Fibroblast of the conjunctiva (primary cell): ENCODE results near the gene NOVA2.

Experiments
- DNase-seq: peaks from one replicate; pipeline ENCODE4 v3.0.0-alpha.2; 2010; ENCODE audit warnings: low read depth

NOVA2 gene

DNA sequence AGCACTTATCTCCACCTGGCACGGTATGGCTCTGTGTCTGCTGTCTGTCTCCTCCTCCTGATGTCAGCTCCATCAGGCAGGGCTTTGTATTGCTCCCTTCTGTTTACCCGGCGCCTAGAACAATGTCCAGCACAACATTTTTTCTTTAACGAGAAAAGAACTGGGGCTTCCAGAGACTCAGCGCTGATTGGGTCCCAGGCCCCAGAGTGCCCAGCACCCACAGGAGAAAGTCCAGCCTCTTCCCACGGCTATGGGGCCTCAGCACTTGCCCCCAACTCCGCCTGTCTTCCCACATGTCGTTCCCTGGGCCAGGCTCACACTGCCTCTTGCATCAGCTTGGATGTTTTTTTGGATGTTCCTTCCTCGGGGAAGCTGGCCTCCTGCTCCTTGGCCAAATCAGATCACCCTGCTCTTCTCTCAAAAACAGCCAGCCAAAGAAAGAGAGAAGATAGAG is 78.1 kb downstream of the NOVA2 start:
- DNase-seq, result no peak

DNA sequence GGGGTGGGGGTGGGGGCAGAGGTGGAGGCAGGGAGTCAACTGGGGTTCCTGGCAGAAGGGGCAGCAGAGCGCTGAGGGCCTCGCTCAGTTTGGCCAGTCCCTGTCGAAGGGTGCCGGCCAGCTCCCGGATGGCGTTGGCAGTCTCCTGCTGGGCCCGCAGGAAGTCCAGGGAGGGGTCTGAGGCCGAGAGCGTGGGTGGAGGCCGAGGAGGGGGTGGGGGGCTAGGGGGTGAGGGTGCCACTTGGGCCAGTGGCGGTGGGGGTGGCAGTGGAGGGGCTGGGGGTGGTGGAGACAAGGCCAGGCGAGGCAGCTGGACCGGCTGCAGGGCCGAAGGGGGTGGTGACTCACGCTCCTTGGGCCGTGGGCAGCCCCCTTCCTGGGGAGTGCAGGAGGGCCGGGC is 82.8 kb downstream of the NOVA2 start:
- no peak for DNase-seq

DNA sequence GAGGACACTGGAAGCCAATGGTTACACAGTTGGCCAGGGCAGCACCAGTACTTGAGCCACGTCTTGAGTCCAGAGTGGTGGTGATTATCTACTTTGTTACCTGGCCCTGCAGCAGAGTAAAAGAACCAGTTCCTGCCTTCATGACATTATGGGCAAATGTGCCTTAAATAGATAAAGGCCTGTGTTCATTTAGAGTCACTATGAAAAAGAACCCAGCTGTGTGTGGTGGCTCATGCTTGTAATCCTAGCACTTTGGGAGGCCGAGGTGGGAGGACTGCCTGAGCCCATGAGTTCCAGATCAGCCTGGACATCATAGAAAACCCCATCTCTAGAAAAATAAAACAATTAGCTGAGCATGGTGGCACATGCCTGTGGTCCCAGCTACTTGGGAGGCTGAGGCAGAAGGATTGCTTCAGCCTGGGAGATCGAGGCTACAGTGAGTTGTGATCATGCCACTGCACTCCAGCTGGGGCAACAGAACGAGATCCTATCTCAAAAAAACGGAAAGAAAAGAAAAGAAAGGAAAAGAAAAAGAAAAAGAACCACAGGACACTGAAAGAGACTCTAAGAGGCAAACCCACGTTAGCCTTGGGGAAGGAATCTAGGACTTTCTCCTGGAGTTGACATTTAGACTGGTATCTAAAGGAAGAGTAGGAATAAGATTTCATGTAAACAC is 84.3 kb downstream of the NOVA2 start:
- no peak for DNase-seq

DNA sequence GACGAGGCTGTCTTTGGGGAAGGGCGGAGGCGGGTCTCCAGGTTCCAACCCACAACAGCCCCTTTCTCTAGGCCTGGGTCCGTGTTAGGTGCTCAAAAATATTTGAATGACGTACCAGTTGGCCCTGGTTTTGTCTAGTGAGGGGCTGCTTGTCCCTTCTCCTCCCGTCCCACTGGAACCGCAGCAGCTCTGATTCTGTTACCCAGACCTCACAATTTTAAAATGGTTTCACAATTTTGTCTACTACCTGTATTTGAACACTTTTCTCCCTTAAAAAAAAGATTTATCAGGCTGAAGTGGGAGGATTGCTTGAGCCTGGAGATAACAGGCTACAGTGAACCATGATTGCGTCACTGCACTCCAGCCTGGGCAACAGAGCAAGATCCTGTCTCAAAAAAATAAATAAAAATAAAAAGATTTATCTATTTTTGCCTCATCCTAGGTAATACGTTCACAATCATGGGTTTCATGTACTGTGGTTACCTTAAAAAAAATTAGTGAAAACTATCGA is 86.4 kb downstream of the NOVA2 start:
- no peak for DNase-seq

DNA sequence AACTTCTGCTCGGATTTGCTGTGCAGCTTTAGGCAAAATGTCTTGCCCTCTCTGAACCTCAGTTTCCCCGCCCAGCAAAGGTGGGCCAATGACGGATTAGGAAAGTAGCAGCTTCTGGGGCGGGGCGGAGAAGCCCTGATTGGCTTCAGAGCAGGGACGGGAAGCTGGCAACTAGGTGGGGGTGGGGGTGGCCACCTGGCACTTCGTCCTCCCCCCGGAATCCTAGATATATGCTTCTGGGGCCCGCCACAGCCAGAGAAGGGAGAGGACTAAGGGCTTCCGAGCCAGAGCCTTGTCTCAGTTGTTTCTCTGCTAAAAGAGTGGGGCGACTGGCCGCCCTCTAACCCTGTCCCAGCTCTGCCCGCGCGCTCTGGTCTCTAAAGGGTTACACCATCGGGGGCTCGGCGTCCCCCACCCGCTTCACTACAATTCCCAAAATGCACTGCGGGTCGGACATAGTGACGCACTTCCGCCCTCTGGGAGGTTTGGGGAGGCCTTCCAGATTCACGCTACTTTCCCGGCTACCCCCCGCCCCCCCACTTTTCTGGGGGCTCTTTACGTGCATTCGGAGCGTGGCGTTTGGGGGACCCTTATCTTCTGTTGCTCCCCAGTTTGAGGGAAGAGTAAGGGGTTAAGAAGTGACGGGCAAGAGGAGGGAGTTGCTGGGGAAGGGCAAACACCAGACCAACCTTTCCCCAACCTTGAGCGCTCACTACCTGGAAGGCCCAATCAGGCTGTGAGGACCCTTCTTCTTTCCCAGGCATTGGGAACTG is 87.1 kb downstream of the NOVA2 start:
- peak; percentile 75 for DNase-seq

DNA sequence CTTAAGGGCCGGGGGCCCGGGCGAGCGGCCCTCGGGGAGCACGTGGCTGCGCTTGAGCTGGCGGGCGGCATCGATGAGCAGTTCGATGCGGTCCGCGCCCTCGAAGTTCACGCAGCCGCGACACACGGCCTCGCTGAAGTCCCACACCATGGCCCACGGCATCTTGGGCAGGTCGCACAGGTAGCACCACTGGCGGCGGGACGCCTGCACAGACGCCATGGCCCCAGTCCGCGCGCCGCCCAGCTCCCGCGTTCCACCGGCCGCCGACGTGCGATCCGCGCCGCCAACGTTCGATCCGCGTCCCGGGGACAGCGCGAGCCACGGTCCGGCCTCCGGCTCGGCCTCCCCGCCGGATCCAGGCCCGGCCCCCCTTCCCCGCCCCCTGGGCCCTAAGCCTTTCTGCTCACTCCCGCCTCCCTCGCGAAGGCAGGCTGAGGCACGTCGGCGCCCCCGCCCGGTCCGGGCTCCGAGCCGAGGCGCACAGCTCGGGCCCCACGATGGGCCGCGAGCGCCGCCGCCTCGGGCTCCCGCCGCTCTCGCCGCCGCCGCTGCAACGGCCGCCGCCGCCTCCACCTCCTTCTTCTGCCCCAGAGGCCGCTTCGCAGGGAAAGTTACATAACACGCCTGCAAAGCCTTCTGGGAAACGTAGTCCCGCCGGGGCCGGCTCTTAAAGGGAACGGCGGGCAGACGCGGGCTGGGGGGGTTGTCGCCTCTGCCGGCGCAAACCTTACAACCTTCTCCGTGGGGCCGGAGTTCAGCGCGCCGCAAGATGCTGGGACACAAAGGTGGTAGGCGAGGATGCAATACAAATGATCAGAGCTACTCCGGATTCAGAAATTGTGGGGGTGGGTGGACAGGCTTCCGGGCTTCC is 87.9 kb downstream of the NOVA2 start, which contains the start of gene IRF2BP1:
TSS of gene IRF2BP1 (minus strand) at position 586 of the 871 bp plus-strand sequence. CDS start at position 219, 367 bp downstream.
- peak; percentile 82 for DNase-seq

DNA sequence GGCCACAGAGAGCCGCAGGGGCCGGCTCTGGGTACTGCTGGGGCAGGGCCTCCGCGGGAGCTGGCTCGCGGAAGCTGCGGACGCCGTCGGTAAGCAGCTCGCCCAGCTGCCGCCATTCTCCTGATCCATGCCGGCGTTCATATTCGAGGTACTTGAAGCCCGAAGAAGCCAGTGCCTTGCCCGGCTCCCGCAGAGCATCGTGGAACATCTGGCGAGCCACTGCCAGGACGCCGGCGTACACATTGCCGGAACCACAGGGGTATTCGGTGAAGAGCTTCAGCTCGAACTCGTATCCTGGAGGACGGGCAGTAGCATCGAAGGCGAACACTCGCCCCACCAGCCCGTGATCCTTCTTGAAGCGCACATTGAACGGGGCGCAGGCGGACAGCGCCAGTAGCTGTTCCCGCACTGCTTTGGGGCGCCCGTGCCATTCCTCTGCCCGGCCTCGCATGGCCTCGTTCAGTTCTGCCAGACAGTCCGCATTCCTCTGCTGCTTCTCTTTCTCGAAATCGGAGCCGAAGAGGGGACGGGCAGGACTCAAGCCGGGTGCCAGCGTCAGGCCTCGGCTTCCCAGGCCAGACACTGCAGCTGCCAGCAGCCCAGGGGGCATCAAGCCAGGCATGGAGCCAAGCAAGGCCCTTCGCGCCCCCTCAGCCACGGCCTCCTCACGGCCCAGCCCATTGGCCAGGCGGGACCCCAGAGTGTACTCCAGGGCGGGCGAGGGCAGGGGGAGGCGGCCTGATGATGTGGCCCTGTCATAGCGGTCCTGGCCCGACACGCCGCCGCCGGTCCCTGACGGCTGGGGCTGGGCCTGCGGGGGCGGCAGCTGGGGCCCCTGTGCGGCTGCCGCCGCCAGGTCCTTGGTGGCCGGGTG is 88.7 kb downstream of the NOVA2 start:
- DNase-seq, result no peak

DNA sequence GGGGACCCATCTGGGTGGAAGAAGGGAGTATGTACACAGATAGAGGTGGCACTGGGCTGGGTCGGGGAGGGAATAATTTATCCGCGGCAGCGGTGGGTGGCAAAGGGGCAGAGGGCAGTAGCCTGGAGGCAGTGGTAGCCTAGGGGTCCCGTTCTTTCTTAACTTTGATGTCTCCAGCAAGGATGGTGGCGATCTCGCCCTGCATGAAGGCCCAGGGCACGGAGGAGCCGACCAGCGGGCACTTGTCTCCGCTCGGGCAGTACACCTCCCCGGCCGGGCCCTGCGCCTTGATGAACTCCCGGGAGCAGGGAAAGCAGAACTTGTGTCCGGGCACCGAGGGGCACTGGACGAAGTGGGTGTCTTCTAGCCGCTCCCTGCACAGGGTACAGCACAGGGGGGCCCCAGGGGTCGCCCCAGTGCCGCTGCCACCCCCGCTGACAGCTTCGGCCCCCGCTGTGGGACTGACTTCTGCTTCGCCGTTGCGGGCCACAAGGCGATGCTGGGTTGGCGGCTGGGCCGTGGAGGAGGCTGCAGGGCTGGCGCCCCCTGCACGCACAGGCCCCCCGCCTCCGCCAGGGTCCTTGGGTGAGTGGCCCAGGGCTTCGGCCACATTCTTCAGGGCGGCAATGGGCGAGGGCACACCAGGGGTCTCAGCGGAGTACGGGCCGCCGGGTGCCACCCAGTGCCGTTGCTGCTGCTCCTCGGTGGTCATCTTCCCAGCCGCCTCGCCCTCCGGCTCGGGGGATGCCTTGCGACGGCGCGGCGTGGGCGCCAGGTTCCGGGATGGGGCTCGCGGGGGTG is 89.6 kb downstream of the NOVA2 start:
- DNase-seq, result no peak
